ENCODE data around the gene OGFR. TPM values are rescaled to one million over a fixed set of nuclear protein-coding genes. Genes with fewer than 3 reads are reported as not detected.

Gene OGFR
- total RNA-seq, 2 experiments from 2014 or later = 67.0 to 76.6 TPM

- POLR2A ChIA-PET = no interaction called here
- no peak overlapping the region for H3K4me3 Mint-ChIP-seq
- DNase-seq (no peak), ATAC-seq (no peak)
- no peaks in the 10 kb centered on the region for H3K27me3 Mint-ChIP-seq (ENCODE audit: low read depth)
- no peaks in the 10 kb centered on the region for H3K9me3 Mint-ChIP-seq (ENCODE audit: insufficient read depth)
- peaks cover 44% of the 10 kb centered on the region for H3K4me1 Mint-ChIP-seq (ENCODE audit: low read depth)
- CTCF ChIA-PET = no interaction called here
- no peaks in the 10 kb centered on the region for H3K36me3 Mint-ChIP-seq (ENCODE audit: low read depth)
- peak overlapping the region; percentile 46 for H3K27ac Mint-ChIP-seq
Measured at GRCh38 chr20:62778058-62778457, 26.6 kb upstream of the OGFR start.

- no peaks in the 10 kb centered on the region for H3K9me3 Mint-ChIP-seq (ENCODE audit: insufficient read depth)
- no peaks in the 10 kb centered on the region for H3K27me3 Mint-ChIP-seq (ENCODE audit: low read depth)
- POLR2A ChIA-PET = no interaction called here
- DNase-seq (no peak), ATAC-seq (no peak)
- no peak overlapping the region for H3K4me3 Mint-ChIP-seq
- no peaks in the 10 kb centered on the region for H3K36me3 Mint-ChIP-seq (ENCODE audit: low read depth)
- CTCF ChIA-PET = interaction anchor here (1.1 to 1.4 kb wide), 2 partner anchors 12 to 29 kb away, joined by 4 read pairs; no protein-coding TSS in a partner anchor
- peak overlapping the region; percentile 46 for H3K27ac Mint-ChIP-seq
- H3K4me1 Mint-ChIP-seq (ENCODE audit: low read depth) = peaks cover 47% of the 10 kb centered on the region
Measured at GRCh38 chr20:62778601-62779416, 25.8 kb upstream of the OGFR start.

GRCh38 chr20:62779417-62779685, 25.3 kb upstream of the OGFR start:
- CTCF ChIA-PET = interaction anchor here (1.1 to 1.4 kb wide), 2 partner anchors 11 to 29 kb away, joined by 4 read pairs; no protein-coding TSS in a partner anchor
- Mint-ChIP-seq H3K27ac (no peak overlapping the region), H3K27me3 (ENCODE audit: low read depth) (no peaks in the 10 kb centered on the region), H3K4me3 (no peak overlapping the region), H3K4me1 (ENCODE audit: low read depth) (peaks cover 43% of the 10 kb centered on the region), H3K36me3 (ENCODE audit: low read depth) (no peaks in the 10 kb centered on the region), H3K9me3 (ENCODE audit: insufficient read depth) (no peaks in the 10 kb centered on the region)
- POLR2A ChIA-PET = no interaction called here
- ATAC-seq (no peak), DNase-seq (no peak)

DNA sequence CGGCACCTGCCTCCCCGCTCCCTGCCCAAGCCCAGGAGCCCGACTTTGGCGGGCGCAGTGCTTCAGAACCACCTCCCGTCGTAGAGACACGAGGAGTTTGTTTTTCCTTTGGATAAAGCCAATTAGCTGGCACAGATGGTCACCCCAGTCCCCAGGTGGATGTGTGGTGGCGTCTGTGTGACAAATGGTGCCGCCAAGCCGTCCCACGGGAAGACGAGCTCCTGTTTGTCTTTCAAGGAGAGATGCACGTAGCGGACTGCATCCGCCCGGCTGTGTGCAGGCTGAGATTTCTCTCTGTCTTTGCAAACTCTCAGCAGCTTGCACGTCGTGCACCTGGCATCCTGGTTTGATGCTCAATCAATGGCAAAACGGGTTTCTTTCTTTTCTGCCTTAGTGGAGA, 24.4 kb upstream of the OGFR start:
- ChIA-PET POLR2A (no interaction called here), CTCF (interaction anchor here (1.1 to 1.4 kb wide), 2 partner anchors 11 to 28 kb away, joined by 4 read pairs; no protein-coding TSS in a partner anchor)
- Mint-ChIP-seq H3K36me3 (ENCODE audit: low read depth) (no peaks in the 10 kb centered on the region), H3K27me3 (ENCODE audit: low read depth) (no peaks in the 10 kb centered on the region), H3K4me3 (no peak overlapping the region), H3K4me1 (ENCODE audit: low read depth) (peaks cover 35% of the 10 kb centered on the region), H3K9me3 (ENCODE audit: insufficient read depth) (no peaks in the 10 kb centered on the region), H3K27ac (no peak overlapping the region)
- ATAC-seq = no peak
- DNase-seq = no peak

GRCh38 chr20:62780696-62781095, 23.9 kb upstream of the OGFR start:
- Mint-ChIP-seq H3K4me3 (no peak overlapping the region), H3K27me3 (ENCODE audit: low read depth) (no peaks in the 10 kb centered on the region), H3K4me1 (ENCODE audit: low read depth) (peaks cover 31% of the 10 kb centered on the region), H3K27ac (no peak overlapping the region), H3K36me3 (ENCODE audit: low read depth) (no peaks in the 10 kb centered on the region), H3K9me3 (ENCODE audit: insufficient read depth) (no peaks in the 10 kb centered on the region)
- CTCF ChIA-PET = no interaction called here
- no peak for DNase-seq
- POLR2A ChIA-PET = no interaction called here
- ATAC-seq = no peak

DNA sequence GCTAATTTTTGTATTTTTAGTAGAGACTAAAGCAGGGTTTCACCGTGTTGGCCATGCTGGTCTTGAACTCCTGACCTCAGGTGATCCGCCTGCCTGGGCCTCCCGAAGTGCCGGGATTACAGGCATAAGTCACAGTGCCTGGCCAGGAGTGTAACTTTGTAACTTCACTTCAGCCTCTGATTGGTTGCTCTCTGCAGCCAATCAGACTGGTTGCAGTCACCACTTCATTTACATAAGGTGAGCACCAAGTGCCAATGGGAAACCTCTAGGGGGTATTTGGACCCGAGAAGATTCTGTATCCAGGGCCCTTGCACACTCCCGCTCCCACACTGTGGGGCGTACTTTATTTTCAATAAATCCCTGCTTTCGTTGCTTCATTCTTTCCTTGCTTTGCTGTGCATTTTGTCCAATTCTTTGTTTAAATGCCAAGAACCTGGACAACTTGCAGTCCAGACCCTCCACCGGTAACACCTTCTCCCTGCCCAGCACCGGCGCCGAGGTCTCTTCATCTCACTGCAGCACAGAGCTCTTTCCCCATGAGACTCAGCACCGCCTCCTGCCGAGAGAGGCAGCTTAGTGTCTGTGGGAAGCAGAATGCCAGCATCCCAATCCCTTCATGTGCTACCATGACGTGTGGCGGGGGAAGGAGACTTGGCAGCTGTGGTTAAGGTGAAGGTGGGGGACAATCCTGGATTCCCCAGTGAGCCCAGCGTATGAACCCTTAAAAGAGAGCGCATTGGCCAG, 22.3 kb upstream of the OGFR start:
- Mint-ChIP-seq H3K4me1 (ENCODE audit: low read depth) (peaks cover 17% of the 10 kb centered on the region), H3K4me3 (no peak overlapping the region), H3K36me3 (ENCODE audit: low read depth) (no peaks in the 10 kb centered on the region), H3K27ac (no peak overlapping the region), H3K9me3 (ENCODE audit: insufficient read depth) (no peaks in the 10 kb centered on the region), H3K27me3 (ENCODE audit: low read depth) (no peaks in the 10 kb centered on the region)
- no peak for DNase-seq
- ATAC-seq = no peak
- CTCF ChIA-PET = interaction anchor here (1.8 to 2.4 kb wide), 2 partner anchors 9 to 12 kb away, joined by 5 to 10 read pairs; no protein-coding TSS in a partner anchor
- POLR2A ChIA-PET = interaction anchor here (1.7 kb wide), 1 partner anchor 12 kb away, joined by 7 read pairs; no protein-coding TSS in a partner anchor

GRCh38 chr20:62782893-62783278, 21.7 kb upstream of the OGFR start:
- CTCF ChIA-PET = interaction anchor here (1.8 to 2.4 kb wide), 2 partner anchors 9 to 11 kb away, joined by 5 to 10 read pairs; no protein-coding TSS in a partner anchor
- Mint-ChIP-seq H3K4me3 (no peak overlapping the region), H3K4me1 (ENCODE audit: low read depth) (peaks cover 17% of the 10 kb centered on the region), H3K27ac (no peak overlapping the region), H3K36me3 (ENCODE audit: low read depth) (no peaks in the 10 kb centered on the region), H3K9me3 (ENCODE audit: insufficient read depth) (no peaks in the 10 kb centered on the region), H3K27me3 (ENCODE audit: low read depth) (no peaks in the 10 kb centered on the region)
- ATAC-seq (no peak), DNase-seq (no peak)
- POLR2A ChIA-PET = interaction anchor here (1.0 to 1.7 kb wide), 2 partner anchors 12 to 94 kb away, joined by 3 to 7 read pairs; no protein-coding TSS in a partner anchor

DNA sequence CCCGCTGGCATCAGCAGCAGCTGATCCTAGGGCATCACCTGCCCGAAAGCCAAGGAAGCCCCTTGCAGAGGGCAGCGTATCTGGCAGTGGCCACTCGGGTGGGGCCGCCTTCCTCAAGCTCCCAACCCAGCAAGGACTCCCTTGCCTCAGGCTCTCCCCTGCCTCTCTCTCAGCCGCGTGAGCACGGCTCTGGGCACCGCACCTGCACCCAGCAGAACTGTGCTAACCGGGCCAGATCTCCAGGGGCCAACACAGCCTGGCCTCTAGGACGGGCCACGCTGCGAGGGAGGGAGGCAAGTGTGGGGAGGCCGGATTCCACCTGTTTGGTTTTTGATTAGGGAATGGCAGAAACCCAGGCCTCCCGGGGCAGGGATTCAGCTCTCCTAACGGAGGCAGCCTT, 20.1 kb upstream of the OGFR start:
- DNase-seq (no peak), ATAC-seq (no peak)
- H3K27ac Mint-ChIP-seq = no peak overlapping the region
- POLR2A ChIA-PET = no interaction called here
- H3K4me3 Mint-ChIP-seq = no peak overlapping the region
- CTCF ChIA-PET = no interaction called here
- peaks cover 13% of the 10 kb centered on the region for H3K4me1 Mint-ChIP-seq (ENCODE audit: low read depth)
- H3K9me3 Mint-ChIP-seq (ENCODE audit: insufficient read depth) = no peaks in the 10 kb centered on the region
- H3K36me3 Mint-ChIP-seq (ENCODE audit: low read depth) = no peaks in the 10 kb centered on the region
- no peaks in the 10 kb centered on the region for H3K27me3 Mint-ChIP-seq (ENCODE audit: low read depth)

DNA sequence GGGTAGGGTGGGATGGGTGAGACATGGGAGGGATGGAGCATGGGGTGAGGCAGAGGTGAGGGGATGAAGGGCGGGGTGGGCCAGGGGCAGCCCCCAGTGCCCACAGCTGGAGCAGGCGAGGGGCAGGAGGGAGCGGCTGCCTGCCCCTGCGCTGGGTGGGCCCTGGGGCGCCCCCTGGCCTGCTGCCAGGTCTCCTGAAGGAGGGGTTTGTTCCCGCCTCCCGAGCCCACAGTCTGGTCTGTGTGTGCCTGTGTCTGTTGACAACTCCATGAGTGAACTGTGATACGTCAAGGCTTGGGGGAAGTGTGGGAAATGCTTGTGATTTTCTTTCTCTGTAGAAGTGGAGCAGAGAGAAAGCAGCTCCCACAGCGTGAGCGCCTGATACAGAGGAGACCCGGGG, 19.2 kb upstream of the OGFR start:
- H3K27ac Mint-ChIP-seq = no peak overlapping the region
- ATAC-seq (no peak), DNase-seq (no peak)
- CTCF ChIA-PET = interaction anchor here (1.2 kb wide), 1 partner anchor 81 kb away, joined by 4 read pairs; no protein-coding TSS in a partner anchor
- no peaks in the 10 kb centered on the region for H3K27me3 Mint-ChIP-seq (ENCODE audit: low read depth)
- H3K4me1 Mint-ChIP-seq (ENCODE audit: low read depth) = peaks cover 13% of the 10 kb centered on the region
- POLR2A ChIA-PET = no interaction called here
- H3K9me3 Mint-ChIP-seq (ENCODE audit: insufficient read depth) = no peaks in the 10 kb centered on the region
- no peaks in the 10 kb centered on the region for H3K36me3 Mint-ChIP-seq (ENCODE audit: low read depth)
- no peak overlapping the region for H3K4me3 Mint-ChIP-seq

DNA sequence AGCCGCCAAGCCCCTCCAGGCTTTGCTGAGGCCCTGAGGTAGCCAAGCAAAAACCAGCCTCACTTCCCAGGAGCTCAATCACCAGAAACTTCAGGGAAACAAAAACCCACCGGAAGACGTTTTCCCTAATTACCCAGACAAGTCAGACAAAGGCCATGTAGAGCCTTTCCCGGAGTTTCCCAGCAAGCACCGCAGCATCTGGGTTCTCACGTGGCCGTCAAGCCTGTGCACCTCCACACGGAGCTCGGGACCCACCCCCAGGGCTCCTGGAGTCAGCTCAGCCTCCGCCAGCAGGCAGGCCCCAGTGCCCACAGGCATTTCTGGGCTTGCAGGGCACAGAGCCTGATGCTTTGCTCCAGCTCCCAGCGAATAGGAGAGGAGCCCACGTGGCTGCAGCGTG, 18.5 kb upstream of the OGFR start:
- Mint-ChIP-seq H3K27me3 (ENCODE audit: low read depth) (no peaks in the 10 kb centered on the region), H3K9me3 (ENCODE audit: insufficient read depth) (no peaks in the 10 kb centered on the region), H3K36me3 (ENCODE audit: low read depth) (no peaks in the 10 kb centered on the region), H3K4me1 (ENCODE audit: low read depth) (peaks cover 14% of the 10 kb centered on the region), H3K27ac (no peak overlapping the region), H3K4me3 (no peak overlapping the region)
- DNase-seq (no peak), ATAC-seq (no peak)
- CTCF ChIA-PET = interaction anchor here (1.2 kb wide), 1 partner anchor 82 kb away, joined by 4 read pairs; no protein-coding TSS in a partner anchor
- POLR2A ChIA-PET = interaction anchor here (0.7 kb wide), 1 partner anchor 23 kb away, joined by 3 read pairs; no protein-coding TSS in a partner anchor

- ATAC-seq (no peak), DNase-seq (no peak)
- POLR2A ChIA-PET = no interaction called here
- Mint-ChIP-seq H3K9me3 (ENCODE audit: insufficient read depth) (no peaks in the 10 kb centered on the region), H3K4me3 (no peak overlapping the region), H3K4me1 (ENCODE audit: low read depth) (peaks cover 23% of the 10 kb centered on the region), H3K36me3 (ENCODE audit: low read depth) (no peaks in the 10 kb centered on the region), H3K27ac (no peak overlapping the region), H3K27me3 (ENCODE audit: low read depth) (no peaks in the 10 kb centered on the region)
- CTCF ChIA-PET = interaction anchor here (1.5 to 1.7 kb wide), 2 partner anchors 14 to 288 kb away, joined by 3 to 5 read pairs; no protein-coding TSS in a partner anchor
Measured at GRCh38 chr20:62787321-62787720, 17.3 kb upstream of the OGFR start.

DNA sequence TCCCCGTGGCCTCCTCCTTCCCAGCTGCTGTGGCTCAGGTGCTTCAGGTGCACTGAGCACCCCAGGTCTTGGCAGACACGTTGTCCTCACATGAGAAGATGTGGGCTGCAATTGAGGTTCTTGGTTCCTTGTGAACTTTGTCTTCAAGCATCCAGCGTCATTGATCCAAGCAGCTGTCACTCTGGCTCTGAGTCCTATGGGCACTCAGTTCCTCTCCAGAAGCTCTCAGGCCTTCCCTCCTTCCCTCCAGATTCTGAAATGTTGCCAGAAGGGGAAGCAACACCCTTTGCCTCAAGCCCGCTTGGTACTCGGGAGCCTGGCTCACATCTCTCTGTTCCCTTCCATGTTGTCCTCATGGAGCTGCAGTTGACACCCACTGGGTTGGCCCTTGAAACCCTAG, 16.8 kb upstream of the OGFR start:
- CTCF ChIA-PET = interaction anchor here (1.5 to 2.7 kb wide), 3 partner anchors 15 to 288 kb away, joined by 3 to 10 read pairs (median 5); no protein-coding TSS in a partner anchor
- POLR2A ChIA-PET = no interaction called here
- H3K4me1 Mint-ChIP-seq (ENCODE audit: low read depth) = peaks cover 23% of the 10 kb centered on the region
- DNase-seq (no peak), ATAC-seq (no peak)
- H3K4me3 Mint-ChIP-seq = no peak overlapping the region
- H3K27me3 Mint-ChIP-seq (ENCODE audit: low read depth) = no peaks in the 10 kb centered on the region
- H3K9me3 Mint-ChIP-seq (ENCODE audit: insufficient read depth) = no peaks in the 10 kb centered on the region
- H3K36me3 Mint-ChIP-seq (ENCODE audit: low read depth) = no peaks in the 10 kb centered on the region
- H3K27ac Mint-ChIP-seq = no peak overlapping the region

All from activated CD8-positive, alpha-beta T cell treated with anti-CD3 and anti-CD28 coated beads, Interleukin-2, amount 10 ng/mL, durations not matched to agents 7 days and 5 days (primary cell).